ENCODE measurements around the gene BPGM. TPM values are rescaled to one million over a fixed set of nuclear protein-coding genes. Genes with fewer than 3 reads are reported as not detected.

Gene BPGM
- total RNA-seq, 1 donor from 2014 or later, result 13.2 TPM

DNA sequence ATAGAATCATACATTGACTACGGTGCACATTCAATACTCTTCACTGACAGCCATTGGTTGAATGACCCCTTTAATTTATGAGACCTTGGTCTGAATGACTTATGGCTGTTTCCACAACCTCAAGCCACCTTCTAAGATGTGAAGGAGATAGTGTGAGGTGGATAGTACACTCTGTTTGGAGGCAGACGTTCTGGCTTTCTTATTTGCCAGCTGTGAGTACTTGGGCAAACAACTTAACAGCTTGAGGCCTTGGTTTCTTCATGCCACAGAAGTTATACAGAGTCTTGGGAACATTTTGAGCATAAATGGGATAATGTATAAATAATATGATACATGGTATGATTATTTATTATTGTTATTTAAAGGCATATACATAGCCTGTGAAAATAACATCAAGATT is 62.0 kb downstream of the BPGM start:
- DNase-seq (ENCODE audit: low spot score), result no peak
- intact Hi-C loops (cut with DNase I), result no loop called here

GRCh38 chr7:134709197-134709596 is 62.5 kb downstream of the BPGM start:
- DNase-seq (ENCODE audit: low spot score), result no peak
- intact Hi-C loops (cut with DNase I), result no loop called here

DNA sequence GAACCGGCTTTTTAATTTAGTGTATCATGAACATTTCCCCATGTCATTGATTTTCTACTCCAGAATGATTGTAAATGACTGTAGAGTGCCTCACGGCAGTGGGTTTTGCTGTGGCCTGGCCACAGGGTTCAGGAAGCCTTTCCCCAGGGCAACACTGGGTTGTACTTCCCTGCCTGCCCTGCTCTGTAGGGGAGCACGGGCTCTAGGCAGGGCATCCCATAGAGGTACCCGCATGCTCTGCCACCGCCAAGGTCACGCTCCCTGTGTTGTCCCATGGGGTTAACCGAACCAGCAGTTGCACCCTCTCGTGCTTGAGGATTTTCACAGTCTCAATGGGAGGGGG is 63.8 kb downstream of the BPGM start:
- intact Hi-C loops (cut with DNase I), result no loop called here
- no peak for DNase-seq (ENCODE audit: low spot score)

DNA sequence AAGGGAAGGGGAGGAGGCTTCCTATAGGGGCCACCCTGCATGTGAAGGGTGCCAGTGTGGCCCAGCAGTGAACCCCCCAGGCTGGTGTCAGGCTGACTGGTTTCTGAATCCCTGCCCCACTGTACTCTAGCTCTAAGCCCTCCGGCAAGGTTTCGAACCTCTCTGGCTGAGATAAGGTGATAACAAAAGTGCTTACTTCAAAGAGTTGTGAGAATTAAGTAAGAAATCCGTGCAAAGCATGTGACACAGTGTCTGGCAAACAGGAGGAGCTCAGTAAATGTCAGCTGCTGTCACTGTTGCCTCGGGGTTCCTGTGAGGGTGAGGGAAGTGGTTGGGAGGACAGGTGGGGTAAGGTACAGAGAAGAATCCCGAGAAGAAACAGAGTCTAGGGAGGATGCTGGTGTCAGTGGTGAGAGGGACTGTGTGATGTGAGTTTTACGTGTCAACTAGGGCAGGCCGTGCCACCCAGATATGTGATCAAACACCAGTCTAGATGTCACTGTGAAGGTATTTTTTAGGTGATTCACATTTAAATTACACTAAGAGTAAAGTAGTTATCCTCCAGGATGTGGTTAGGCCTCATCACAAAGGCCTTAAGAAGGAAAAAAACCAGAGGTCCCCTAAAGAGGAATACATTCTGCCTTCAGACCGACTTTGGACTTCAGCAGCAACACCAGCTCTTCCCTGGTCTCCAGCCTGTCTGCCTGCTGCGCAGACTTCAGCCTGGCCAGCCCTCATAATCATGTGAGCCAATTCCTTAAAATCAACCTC is 64.4 kb downstream of the BPGM start:
- intact Hi-C loops (cut with DNase I), result no loop called here
- DNase-seq (ENCODE audit: low spot score), result no peak

DNA sequence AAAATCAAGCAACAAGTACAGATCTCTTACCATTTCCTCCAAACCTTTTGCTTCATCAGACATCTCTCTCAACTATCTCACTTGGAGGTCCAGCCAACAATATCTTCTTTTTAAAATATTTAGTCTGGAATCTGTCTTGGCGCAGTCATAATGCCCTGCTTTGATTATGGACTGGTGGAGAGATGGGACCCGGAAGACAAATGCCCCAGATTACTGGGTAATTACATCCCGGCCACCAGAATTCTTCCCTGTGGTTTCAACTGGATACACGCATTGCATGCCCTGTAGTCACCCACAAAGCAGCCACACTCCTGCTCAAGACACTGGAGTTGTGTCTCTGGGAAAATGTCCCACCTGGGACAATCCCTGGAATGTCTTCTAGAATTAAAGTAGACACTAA is 65.5 kb downstream of the BPGM start:
- DNase-seq (ENCODE audit: low spot score), result no peak
- intact Hi-C loops (cut with DNase I), result no loop called here

DNA sequence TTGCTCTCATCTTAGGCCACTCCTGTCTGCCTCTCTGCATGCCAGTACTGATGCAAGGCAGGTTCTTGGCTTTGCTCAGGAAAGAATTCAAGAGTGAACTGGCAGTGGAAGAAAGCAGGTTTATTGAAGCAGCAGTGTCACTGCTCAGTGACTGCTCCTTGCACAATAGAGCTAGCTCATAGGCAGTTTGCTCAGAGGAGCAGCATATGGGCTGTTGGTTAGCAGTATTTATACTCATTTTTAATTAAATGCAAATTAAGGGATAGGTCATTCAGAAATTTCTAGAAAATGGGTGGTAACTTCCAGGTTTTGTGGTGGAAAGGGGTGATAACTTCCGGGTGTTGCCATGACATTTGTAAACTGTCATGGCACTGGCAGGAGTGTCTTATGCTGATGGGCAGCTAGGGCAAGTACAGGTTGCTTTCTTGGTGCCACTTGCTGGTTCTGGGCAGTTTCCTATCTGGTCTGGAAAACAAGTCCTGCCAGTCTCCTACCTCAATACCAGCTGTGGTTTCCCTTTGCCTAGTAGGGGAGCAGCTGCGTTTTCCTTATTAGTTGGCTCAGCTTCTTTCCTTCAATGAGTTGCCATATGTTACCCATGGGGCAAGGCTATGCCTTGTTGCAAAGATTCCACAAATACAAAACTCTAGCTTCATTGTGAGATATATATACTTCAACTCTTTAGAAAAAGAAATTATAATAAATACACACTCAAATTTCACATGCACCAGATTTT is 68.0 kb downstream of the BPGM start:
- intact Hi-C loops (cut with DNase I), result no loop called here
- DNase-seq (ENCODE audit: low spot score), result no peak

- no peak for DNase-seq (ENCODE audit: low spot score)
- intact Hi-C loops (cut with DNase I), result no loop called here
Observed at GRCh38 chr7:134718211-134718875, 71.7 kb downstream of the BPGM start.

- intact Hi-C loops (cut with DNase I), result no loop called here
Observed at GRCh38 chr7:134720091-134720935, 73.7 kb downstream of the BPGM start.

GRCh38 chr7:134721171-134721570 is 74.5 kb downstream of the BPGM start:
- DNase-seq (ENCODE audit: low spot score), result no peak
- intact Hi-C loops (cut with DNase I), result no loop called here

More at GRCh38 chr7:134720091-134720935, 73.7 kb downstream of the BPGM start:
- no peak for DNase-seq (ENCODE audit: low spot score)

DNA sequence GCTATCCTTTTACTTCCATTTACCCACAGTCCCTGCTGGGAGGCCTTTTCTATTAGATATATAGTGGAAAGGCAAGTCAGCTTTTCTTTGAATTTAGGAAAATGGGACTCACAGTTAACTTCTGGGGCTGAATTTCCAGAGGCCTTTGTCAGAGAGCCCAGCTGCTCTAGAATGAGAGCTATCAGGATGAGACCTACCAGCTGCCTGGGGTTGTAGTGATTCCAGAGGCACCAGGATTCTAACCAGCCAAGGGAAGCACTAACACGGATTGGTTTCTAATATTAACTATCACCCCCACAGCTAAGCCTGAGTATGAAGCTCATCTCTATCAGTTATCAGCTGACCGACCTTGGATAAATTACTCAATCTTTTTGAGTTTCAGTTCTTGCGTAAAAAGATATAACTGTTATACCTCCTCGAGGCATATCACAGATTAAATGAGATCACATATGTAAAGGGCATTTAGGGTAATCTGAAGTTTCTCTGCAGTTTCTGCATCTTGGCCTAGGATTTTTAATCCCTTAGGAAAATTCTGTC is 76.2 kb downstream of the BPGM start:
- no peak for DNase-seq (ENCODE audit: low spot score)
- intact Hi-C loops (cut with DNase I), result no loop called here

DNA sequence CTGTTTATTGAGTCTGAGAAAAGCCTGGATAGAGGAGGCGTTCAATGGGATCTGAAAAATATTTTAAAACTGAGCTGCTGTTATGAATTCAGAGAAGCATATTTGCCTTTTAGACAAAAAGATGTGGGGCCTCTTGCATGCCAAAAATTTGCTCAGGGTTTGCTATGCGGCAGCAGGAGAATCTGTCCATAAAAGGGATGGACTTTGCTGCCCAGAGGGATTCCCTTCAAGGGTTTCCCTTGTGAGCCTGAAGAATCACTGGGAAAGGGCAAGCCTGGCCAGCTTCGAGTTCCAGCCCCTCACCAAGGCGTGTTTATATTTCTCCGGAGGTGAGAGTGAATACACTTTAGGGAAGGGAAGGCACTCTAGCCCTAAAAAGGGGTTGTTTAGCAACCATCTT is 77.2 kb downstream of the BPGM start:
- DNase-seq (ENCODE audit: low spot score), result no peak
- intact Hi-C loops (cut with DNase I), result no loop called here

DNA sequence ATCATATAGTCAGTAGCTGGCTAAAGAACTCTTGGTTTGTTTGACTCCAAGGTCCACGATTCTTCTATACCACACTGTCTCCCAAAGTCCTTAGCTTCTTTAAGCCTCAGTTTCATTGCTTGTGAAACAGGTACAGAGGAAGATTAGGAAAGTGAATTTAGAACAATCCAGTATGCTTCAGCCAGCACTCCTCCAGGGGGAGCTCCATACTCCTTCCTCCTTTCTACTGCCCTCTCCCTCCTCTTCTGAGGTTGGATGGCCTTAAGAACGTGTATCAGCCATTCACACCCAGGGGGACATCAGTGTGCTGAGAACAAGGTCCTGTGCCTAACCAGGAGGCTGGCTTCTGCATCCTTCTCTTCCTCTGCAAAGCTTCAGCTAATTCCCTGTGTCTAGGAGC is 78.0 kb downstream of the BPGM start:
- no peak for DNase-seq (ENCODE audit: low spot score)
- intact Hi-C loops (cut with DNase I), result no loop called here

GRCh38 chr7:134726581-134726980 is 79.9 kb downstream of the BPGM start:
- intact Hi-C loops (cut with DNase I), result no loop called here
- no peak for DNase-seq (ENCODE audit: low spot score)

GRCh38 chr7:134727711-134728110 is 81.1 kb downstream of the BPGM start:
- DNase-seq (ENCODE audit: low spot score), result no peak

More at GRCh38 chr7:134727711-134728110, 81.1 kb downstream of the BPGM start:
- intact Hi-C loops (cut with DNase I), result no loop called here

Other genes with a start within 250 kb of the BPGM start
- 193 TPM for gene AKR1B1, start 187.8 kb upstream of the BPGM start, total RNA-seq
- gene AKR1B10, start 119.3 kb upstream of the BPGM start, total RNA-seq, result not detected
- gene AKR1B15, start 97.7 kb upstream of the BPGM start, total RNA-seq, result not detected
- gene CALD1, start 132.8 kb downstream of the BPGM start, total RNA-seq, result 237 TPM

Data from cardiac septum (tissue), 1 donor.